Measurements from ENCODE around the gene FOXK1.
A peak's percentile ranks its signal among the peaks of the same experiment; 100 is the strongest.
"Not testable (repeated sequence)": the region's sequence is repeated elsewhere in the genome, so short reads cannot be mapped to it uniquely, and the experiment has no call there.

Gene FOXK1

GRCh38 chr7:4681886-4682620 lies at the start of gene FOXK1:
Gene FOXK1 (plus strand): TSS chr7:4682295. CDS start chr7:4682309, 14 bp downstream.
- peak within 1 kb of the TSS; percentile 93 for H3K9ac ChIP-seq (ENCODE audit: low read length)
- no peaks in the 10 kb centered on the region for H3K36me3 ChIP-seq (ENCODE audit: control insufficient read depth, insufficient read depth, low read length)
- H3K4me1 ChIP-seq (ENCODE audit: control insufficient read depth, insufficient read depth, low read length), result peaks cover 10% of the 10 kb centered on the region
- no peaks in the 10 kb centered on the region for H3K27me3 ChIP-seq (ENCODE audit: control insufficient read depth, insufficient read depth, low read length)
- H3K27ac ChIP-seq (ENCODE audit: low read depth, low read length), result peak within 1 kb of the TSS; percentile 93
- peak within 1 kb of the TSS; percentile 91 for H3K4me3 ChIP-seq (ENCODE audit: low read length)

GRCh38 chr7:4633012-4633411 lies 49.1 kb upstream of the FOXK1 start:
- Histone ChIP-seq H3K27me3 (ENCODE audit: control insufficient read depth, insufficient read depth, low read length) (no peaks in the 10 kb centered on the region), H3K9ac (ENCODE audit: low read length) (no peak overlapping the region), H3K27ac (ENCODE audit: low read depth, low read length) (no peak overlapping the region), H3K36me3 (ENCODE audit: control insufficient read depth, insufficient read depth, low read length) (no peaks in the 10 kb centered on the region), H3K4me3 (ENCODE audit: low read length) (no peak overlapping the region), H3K4me1 (ENCODE audit: control insufficient read depth, insufficient read depth, low read length) (peaks cover 6% of the 10 kb centered on the region)

- Histone ChIP-seq H3K4me3 (ENCODE audit: low read length) (no peak overlapping the region), H3K27me3 (ENCODE audit: control insufficient read depth, insufficient read depth, low read length) (no peaks in the 10 kb centered on the region), H3K36me3 (ENCODE audit: control insufficient read depth, insufficient read depth, low read length) (no peaks in the 10 kb centered on the region), H3K9ac (ENCODE audit: low read length) (no peak overlapping the region), H3K27ac (ENCODE audit: low read depth, low read length) (no peak overlapping the region), H3K4me1 (ENCODE audit: control insufficient read depth, insufficient read depth, low read length) (peaks cover 6% of the 10 kb centered on the region)
These were observed 47.9 kb upstream of the FOXK1 start for GRCh38 chr7:4634166-4634565.

- Histone ChIP-seq H3K4me1 (ENCODE audit: control insufficient read depth, insufficient read depth, low read length) (peaks cover 4% of the 10 kb centered on the region), H3K9ac (ENCODE audit: low read length) (no peak overlapping the region), H3K4me3 (ENCODE audit: low read length) (no peak overlapping the region), H3K27ac (ENCODE audit: low read depth, low read length) (no peak overlapping the region), H3K27me3 (ENCODE audit: control insufficient read depth, insufficient read depth, low read length) (no peaks in the 10 kb centered on the region), H3K36me3 (ENCODE audit: control insufficient read depth, insufficient read depth, low read length) (no peaks in the 10 kb centered on the region)
These were observed 43.1 kb upstream of the FOXK1 start for GRCh38 chr7:4638781-4639575.

- Histone ChIP-seq H3K4me3 (ENCODE audit: low read length) (peak overlapping the region; percentile 81), H3K9ac (ENCODE audit: low read length) (peak overlapping the region; percentile 19), H3K36me3 (ENCODE audit: control insufficient read depth, insufficient read depth, low read length) (no peaks in the 10 kb centered on the region), H3K27ac (ENCODE audit: low read depth, low read length) (peak overlapping the region; percentile 74), H3K4me1 (ENCODE audit: control insufficient read depth, insufficient read depth, low read length) (peaks cover 4% of the 10 kb centered on the region), H3K27me3 (ENCODE audit: control insufficient read depth, insufficient read depth, low read length) (no peaks in the 10 kb centered on the region)
These were observed 40.9 kb upstream of the FOXK1 start for GRCh38 chr7:4641091-4641666.

- peaks cover 4% of the 10 kb centered on the region for H3K4me1 ChIP-seq (ENCODE audit: control insufficient read depth, insufficient read depth, low read length)
- peak overlapping the region; percentile 83 for H3K4me3 ChIP-seq (ENCODE audit: low read length)
- no peaks in the 10 kb centered on the region for H3K36me3 ChIP-seq (ENCODE audit: control insufficient read depth, insufficient read depth, low read length)
- H3K27ac ChIP-seq (ENCODE audit: low read depth, low read length), result peak overlapping the region; percentile 89
- no peaks in the 10 kb centered on the region for H3K27me3 ChIP-seq (ENCODE audit: control insufficient read depth, insufficient read depth, low read length)
- H3K9ac ChIP-seq (ENCODE audit: low read length), result peak overlapping the region; percentile 45
These were observed 40.2 kb upstream of the FOXK1 start for GRCh38 chr7:4641667-4642467.

- peak overlapping the region; percentile 45 for H3K9ac ChIP-seq (ENCODE audit: low read length)
- H3K36me3 ChIP-seq (ENCODE audit: control insufficient read depth, insufficient read depth, low read length), result no peaks in the 10 kb centered on the region
- H3K27ac ChIP-seq (ENCODE audit: low read depth, low read length), result peak overlapping the region; percentile 89
- H3K4me1 ChIP-seq (ENCODE audit: control insufficient read depth, insufficient read depth, low read length), result peaks cover 4% of the 10 kb centered on the region
- H3K4me3 ChIP-seq (ENCODE audit: low read length), result peak overlapping the region; percentile 83
- no peaks in the 10 kb centered on the region for H3K27me3 ChIP-seq (ENCODE audit: control insufficient read depth, insufficient read depth, low read length)
These were observed 39.5 kb upstream of the FOXK1 start for GRCh38 chr7:4642468-4643203.

GRCh38 chr7:4643204-4643471 lies 39.0 kb upstream of the FOXK1 start:
- not testable (repeated sequence) for H3K4me3 ChIP-seq (ENCODE audit: low read length); H3K9ac ChIP-seq (ENCODE audit: low read length)

GRCh38 chr7:4645246-4645645 lies 36.8 kb upstream of the FOXK1 start:
- Histone ChIP-seq H3K4me3 (ENCODE audit: low read length) (no peak overlapping the region), H3K27me3 (ENCODE audit: control insufficient read depth, insufficient read depth, low read length) (no peaks in the 10 kb centered on the region), H3K4me1 (ENCODE audit: control insufficient read depth, insufficient read depth, low read length) (peaks cover 4% of the 10 kb centered on the region), H3K36me3 (ENCODE audit: control insufficient read depth, insufficient read depth, low read length) (no peaks in the 10 kb centered on the region), H3K27ac (ENCODE audit: low read depth, low read length) (no peak overlapping the region), H3K9ac (ENCODE audit: low read length) (no peak overlapping the region)

More at GRCh38 chr7:4643204-4643471, 39.0 kb upstream of the FOXK1 start:
- not testable (repeated sequence) for H3K27ac ChIP-seq (ENCODE audit: low read depth, low read length); H3K27me3 ChIP-seq (ENCODE audit: control insufficient read depth, insufficient read depth, low read length); H3K4me1 ChIP-seq (ENCODE audit: control insufficient read depth, insufficient read depth, low read length); H3K36me3 ChIP-seq (ENCODE audit: control insufficient read depth, insufficient read depth, low read length)

GRCh38 chr7:4648111-4648510 lies 34.0 kb upstream of the FOXK1 start:
- no peaks in the 10 kb centered on the region for H3K36me3 ChIP-seq (ENCODE audit: control insufficient read depth, insufficient read depth, low read length)
- no peak overlapping the region for H3K9ac ChIP-seq (ENCODE audit: low read length)

GRCh38 chr7:4650433-4651047 lies 31.6 kb upstream of the FOXK1 start:
- peak overlapping the region; percentile 31 for H3K27ac ChIP-seq (ENCODE audit: low read depth, low read length)
- H3K4me3 ChIP-seq (ENCODE audit: low read length), result no peak overlapping the region
- H3K36me3 ChIP-seq (ENCODE audit: control insufficient read depth, insufficient read depth, low read length), result no peaks in the 10 kb centered on the region
- no peak overlapping the region for H3K9ac ChIP-seq (ENCODE audit: low read length)
- peaks cover 3% of the 10 kb centered on the region for H3K4me1 ChIP-seq (ENCODE audit: control insufficient read depth, insufficient read depth, low read length)
- H3K27me3 ChIP-seq (ENCODE audit: control insufficient read depth, insufficient read depth, low read length), result no peaks in the 10 kb centered on the region

More at GRCh38 chr7:4648111-4648510, 34.0 kb upstream of the FOXK1 start:
- H3K27me3 ChIP-seq (ENCODE audit: control insufficient read depth, insufficient read depth, low read length), result no peaks in the 10 kb centered on the region
- H3K27ac ChIP-seq (ENCODE audit: low read depth, low read length), result no peak overlapping the region
- H3K4me3 ChIP-seq (ENCODE audit: low read length), result no peak overlapping the region
- H3K4me1 ChIP-seq (ENCODE audit: control insufficient read depth, insufficient read depth, low read length), result peaks cover 3% of the 10 kb centered on the region
